Measurements from ENCODE around the gene XK.
"Not testable (repeated sequence)": the region's sequence is repeated elsewhere in the genome, so short reads cannot be mapped to it uniquely, and the experiment has no call there.

The XK gene

GRCh38 chrX:37685381-37686359 lies at the start of gene XK:
Gene XK (plus strand): TSS chrX:37685791. CDS start chrX:37685962, 171 bp downstream.
- DNase-seq, result peak; percentile 63

DNA sequence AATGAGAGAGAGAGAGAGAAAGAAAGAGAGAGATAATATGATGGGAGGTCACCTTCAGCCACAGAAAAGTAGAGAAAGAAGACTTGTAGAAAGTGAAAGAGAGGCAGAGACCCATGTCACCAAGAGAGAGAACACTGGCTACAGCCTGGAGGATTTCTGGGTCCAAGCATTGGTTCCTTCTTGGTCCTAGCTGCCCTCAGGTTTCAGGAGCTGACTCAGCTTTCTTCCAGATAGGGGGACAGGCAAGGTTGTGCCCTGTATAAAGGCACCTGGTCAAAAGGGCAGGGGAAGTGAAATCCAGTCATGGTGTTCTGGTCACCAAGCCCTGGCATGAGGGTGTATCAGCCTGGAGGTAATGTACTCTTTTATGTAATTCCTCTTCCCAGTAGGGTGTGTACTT lies 47.5 kb upstream of the XK start:
- DNase-seq, result no peak

DNA sequence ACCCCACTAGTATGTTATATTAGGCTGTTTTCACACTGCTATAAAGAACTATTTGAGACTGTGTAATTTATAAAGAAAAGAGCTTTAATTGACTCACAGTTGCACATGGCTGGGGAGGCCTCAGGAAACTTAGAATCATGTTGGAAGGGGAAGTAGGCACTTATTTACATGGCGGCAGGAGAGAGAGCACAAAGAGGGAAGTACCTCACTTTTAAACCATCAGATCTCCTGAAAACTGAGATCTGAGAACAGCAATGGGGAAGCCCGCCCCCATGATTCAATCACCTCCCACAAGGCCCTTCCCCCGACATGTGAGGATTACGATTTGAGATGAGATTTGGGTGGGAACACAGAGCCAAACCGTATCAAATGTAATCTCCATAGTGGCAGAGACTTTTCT lies 45.4 kb upstream of the XK start:
- DNase-seq, result no peak

DNA sequence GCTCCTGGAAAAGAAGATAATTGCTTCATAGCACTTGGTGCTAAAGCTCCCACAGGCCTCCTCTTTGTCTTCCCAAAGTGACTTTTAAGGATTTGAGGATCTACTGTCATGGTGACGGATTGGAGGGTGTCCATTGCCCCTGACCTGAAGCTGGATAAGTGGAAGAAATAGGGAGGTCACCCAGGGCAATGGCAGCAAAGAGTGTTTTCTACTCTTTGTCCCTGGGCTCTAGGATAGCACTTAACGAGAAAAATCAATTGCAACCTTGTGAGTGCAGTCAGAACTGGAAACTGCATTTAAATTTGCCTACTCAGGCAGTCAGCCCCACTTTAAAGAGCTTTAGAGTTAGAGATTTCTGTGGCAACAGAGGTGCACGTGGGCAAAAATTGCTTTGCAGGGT lies 43.7 kb upstream of the XK start:
- no peak for DNase-seq

DNA sequence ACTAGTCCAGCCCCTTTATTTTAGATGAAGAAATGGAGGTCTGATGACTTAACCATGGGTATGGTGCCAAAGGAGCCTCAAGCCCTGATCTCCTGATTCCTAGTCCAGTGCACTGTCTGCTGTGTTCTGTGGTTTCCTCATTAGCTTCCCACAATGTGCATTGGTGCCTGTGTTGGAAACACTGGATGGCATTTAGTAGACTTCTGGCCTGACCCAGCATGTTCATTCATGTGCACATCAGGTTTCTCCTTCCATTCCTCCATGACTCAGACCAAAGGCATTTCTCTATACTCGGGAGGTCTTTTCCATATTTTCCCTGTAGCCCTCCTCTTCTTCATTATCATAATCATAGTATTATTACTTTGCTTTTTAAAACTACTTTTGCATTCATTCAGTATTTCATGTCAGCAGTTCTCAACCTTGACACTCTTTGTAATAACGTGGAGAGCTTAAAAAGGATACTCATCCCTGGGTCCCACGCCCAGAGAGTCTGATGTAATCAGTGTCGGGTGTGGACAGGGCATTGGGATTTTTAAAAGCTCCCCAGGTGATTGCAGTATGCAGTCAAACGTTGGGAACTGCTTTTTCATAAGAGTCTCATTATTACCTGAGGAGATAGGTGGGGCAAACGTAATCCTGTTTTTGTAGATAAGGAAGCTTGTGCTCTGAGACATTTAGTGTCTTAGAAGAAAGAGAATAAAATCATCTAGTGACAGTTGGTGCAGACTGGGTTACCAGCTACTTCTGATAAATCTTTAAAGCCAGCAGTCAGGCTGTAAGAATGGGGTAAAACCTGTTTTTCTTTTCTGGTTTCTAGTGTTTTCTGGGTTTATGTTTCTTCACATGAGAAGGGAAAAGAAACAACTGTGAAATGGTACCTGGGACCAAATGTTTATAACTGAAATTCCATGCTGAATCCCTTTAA lies 40.9 kb upstream of the XK start:
- DNase-seq, result no peak

GRCh38 chrX:37646254-37646653 lies 39.3 kb upstream of the XK start:
- no peak for DNase-seq

DNA sequence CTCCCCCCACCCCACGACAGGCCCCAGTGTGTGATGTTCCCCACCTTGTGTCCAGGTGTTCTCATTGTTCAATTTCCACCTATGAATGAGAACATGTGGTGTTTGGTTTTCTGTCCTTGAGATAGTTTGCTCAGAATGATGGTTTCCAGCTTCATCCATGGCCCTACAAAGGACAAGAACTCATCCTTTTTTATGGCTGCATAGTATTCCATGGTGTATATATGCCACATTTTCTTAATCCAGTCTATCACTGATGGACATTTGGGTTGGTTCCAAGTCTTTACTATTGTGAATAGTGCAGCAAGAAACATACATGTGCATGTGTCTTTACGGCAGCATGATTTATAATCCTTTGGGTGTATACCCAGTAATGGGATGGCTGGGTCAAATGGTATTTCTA lies 34.7 kb upstream of the XK start:
- DNase-seq, result not testable (repeated sequence)

- DNase-seq, result no peak
These were observed 33.6 kb upstream of the XK start for GRCh38 chrX:37651921-37652452.

GRCh38 chrX:37652589-37653231 lies 32.9 kb upstream of the XK start:
- DNase-seq, result no peak

- DNase-seq, result no peak
These were observed 32.0 kb upstream of the XK start for GRCh38 chrX:37653397-37654085.

DNA sequence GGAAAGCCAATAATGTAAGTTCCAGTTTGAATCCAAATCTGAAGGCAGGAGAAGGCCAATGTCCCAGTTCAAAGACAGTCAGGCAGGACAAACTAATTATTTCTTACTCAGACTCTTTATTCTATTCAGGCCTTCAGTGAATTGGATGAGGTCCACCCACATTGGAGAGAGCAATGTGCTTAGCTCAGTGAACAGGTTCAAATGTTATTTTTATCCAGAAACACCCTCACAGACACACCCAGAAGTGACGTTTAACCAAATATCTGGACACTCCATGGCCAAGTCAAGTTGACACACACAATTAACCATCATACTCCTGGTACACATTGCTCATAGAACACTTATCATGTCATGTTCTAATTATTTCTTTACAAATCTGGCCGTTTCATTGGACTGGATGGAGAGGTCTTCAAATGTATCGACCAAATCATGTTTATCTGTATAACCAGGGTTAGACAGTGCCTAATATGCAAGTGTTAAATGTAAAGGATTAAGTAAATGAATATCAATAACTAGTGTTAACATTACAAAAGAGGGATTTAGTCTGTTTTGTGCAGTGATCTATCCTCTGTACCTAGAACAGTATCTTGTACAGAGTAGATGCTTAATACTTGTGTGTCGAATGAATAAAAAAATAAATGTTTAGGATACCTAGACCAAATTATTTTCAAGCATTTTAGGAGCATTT lies 27.1 kb upstream of the XK start:
- no peak for DNase-seq

DNA sequence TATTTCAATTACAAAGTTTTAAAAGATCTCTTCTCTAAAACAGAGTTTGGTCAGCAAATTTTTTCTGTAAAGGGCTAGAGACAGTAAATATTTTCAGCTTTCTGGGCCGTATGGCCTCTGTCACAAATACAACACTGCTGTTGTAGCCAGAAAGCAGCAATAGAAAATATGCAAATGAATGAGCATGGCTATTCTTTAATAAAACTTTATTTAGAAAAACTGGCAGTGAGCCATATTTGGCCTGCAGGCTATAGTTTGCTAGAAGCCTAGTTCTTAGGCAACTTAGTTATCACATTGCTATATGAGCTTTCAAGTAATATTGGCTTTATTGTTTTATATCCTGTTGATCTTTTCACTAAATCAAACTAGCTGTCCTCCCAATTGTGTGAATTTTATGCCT lies 26.5 kb upstream of the XK start:
- DNase-seq, result no peak

DNA sequence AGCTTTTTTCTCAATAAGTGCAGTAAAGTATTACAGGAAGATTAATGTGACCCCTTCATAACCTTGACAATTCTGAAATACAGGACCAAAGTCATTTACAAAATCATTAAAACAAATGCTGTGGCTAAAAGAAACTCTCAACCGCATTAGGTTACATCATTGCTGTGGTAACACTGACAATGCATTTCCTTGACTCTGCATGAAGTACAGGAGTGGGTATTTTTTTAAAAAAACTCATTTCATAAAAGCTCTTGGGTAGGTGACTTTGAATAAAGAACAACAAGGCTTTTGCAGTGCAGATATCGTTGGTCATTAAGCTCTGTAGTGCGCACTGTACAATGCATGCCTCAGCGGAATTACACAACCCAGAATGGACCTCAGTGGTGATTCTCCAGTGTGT lies 23.4 kb upstream of the XK start:
- DNase-seq, result no peak

DNA sequence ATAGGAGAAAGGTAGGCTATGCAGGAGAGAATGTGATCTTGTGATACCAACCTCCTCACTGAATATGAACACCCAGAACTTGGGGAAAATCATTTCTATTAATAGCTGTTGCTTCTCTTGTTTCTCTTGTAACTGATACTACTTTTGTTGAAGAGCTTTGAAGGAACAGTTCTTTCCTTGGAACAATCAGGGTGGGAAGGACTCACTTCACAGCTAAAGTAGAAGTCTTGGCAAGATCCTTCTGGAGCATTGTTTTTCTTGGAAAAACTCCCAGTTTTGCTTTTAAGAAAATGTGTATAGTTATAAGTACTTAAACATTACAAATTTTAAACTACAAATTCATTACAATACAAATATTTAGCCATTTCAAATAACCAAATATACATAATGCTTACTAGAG lies 19.1 kb upstream of the XK start:
- DNase-seq, result no peak

DNA sequence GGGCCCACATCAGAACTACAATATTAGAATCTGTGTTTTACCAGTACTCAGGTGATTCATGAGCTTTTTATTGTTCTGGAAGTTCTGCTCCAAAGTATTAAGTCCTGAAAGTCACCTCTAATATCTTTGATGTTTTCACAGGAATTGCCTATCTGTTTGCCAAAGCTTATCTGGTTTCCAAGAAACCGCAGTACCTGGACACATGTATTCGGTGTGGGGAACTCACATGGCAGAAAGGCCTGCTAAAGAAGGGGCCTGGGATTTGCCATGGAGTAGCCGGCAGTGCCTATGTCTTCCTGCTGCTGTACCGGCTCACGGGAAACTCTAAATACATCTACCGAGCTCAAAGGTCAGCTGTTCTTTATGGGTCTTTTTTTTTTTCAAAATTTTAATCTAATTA lies 18.4 kb upstream of the XK start:
- no peak for DNase-seq

DNA sequence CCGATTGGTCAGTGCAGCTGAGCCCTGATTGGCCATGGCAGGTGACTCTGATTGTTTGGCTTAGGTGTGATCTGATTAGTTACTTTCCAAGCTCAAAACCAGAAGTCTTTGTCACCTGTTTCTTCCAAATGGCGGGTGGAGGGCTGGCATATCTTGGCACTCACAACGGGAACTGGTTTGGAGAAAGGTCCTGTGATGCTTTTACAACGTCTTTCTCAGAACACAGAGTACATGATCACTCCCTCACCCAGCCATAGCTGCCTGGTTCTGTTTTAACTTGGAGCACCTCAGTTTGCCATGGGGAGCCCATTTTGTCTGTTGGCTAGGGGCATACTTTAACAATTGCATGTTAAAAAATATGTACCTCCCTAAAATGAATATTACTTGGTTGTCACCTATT lies 13.0 kb upstream of the XK start:
- DNase-seq, result no peak

DNA sequence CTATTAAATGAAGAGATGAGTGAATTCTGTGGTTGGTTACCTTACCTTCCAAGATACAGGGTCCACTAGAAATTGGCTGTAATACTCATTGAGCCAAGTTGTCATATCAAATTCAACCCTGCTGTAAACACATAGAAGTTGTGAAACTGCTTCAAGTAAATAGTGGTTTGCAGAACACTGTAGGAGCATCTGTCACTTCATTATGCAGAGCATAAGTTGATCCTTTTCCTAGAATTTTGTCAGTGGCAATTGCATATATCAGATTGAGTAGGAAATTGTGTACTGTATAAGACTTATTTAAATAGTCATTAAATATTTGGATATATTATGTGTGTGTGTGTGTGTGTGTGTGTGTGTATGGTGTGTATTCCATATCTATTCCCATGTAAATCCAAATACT lies 8.8 kb upstream of the XK start:
- no peak for DNase-seq

DNA sequence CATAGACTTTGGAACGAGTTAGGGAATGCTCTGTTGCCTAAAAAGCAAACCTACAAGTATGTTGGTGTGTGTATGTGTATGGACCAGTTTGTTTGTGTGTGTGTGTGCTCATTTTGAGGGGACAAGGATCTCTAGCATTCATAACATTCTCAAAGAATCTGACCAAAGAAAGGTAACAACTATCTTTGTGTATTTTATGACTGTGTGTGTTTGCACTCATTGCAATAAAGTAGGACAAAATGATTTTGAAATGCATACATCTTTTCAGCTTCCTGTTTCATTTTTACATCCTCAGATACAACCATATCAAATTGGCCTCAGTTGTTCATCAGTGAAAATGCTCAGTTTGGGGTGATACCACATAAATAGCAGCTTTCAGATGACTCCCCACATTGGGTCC lies 8.3 kb upstream of the XK start:
- DNase-seq, result no peak

DNA sequence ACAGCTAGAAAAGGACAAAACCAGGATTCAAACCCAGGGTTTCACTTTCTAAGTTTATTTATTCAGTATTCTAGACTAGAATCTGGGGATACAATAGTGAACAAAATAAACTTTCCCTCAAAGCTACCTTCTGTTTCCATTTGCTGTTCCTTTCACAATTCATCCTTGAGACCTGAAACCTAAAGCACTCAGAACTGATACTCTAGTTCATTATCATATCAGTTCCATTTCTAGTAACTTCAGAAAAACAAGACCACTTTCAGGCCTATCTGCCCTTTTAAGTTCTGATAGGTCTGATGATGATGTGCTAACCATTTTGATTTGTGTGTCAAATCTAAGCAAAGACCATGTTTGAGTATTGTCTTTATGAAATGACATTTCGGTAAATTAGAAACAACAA lies 7.8 kb upstream of the XK start:
- DNase-seq, result no peak

- no peak for DNase-seq
These were observed 7.0 kb upstream of the XK start for GRCh38 chrX:37678574-37678973.

- DNase-seq, result no peak
These were observed 6.4 kb upstream of the XK start for GRCh38 chrX:37679230-37679629.

DNA sequence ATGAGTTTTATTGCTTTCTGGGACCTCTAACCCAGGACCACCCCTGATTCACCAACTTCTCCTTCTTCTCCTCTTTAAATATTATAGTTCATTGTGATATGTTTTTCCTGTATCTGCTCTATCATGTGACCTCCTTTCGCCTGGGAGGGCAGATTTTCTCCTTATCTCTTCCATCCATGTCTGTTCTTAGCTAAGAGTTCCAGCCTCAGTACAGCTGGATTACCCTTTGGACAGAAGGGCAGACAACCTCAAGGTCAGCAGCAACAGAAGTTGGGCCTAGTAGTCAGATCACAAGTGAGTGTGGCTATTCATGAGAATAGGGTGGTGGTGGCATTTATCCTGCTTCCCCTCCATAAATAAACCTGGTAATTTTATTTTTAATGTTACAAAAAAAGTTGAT lies 5.7 kb upstream of the XK start:
- no peak for DNase-seq

Measured in activated CD8-positive, alpha-beta memory T cell treated with anti-CD3 and anti-CD28 coated beads, Interleukin-2, amount 50 U/mL, for 48 hours (primary cell).